ENCODE data around the gene SLC39A11. TPM values are rescaled to one million over a fixed set of nuclear protein-coding genes. Genes with fewer than 3 reads are reported as not detected.

SLC39A11 gene
- total RNA-seq, 1 donor from 2014 or later, result 13.2 TPM

- no peak for DNase-seq (ENCODE audit: low spot score)
- no peak for TF ChIP-seq CTCF (IDR thresholded peaks at IDR 0.05; ENCODE audit: unreplicated experiment)
- H3K36me3 Mint-ChIP-seq (ENCODE audit: low read depth, unreplicated experiment), result no peaks in the 10 kb centered on the region
- H3K4me1 Mint-ChIP-seq (ENCODE audit: unreplicated experiment), result no peaks in the 10 kb centered on the region
- no peak overlapping the region for H3K27ac Mint-ChIP-seq (ENCODE audit: unreplicated experiment)
- H3K4me3 Mint-ChIP-seq (ENCODE audit: unreplicated experiment), result no peak overlapping the region
- no peaks in the 10 kb centered on the region for H3K27me3 Mint-ChIP-seq (ENCODE audit: unreplicated experiment)
- H3K9me3 Mint-ChIP-seq (ENCODE audit: unreplicated experiment), result no peaks in the 10 kb centered on the region
These were observed 409.9 kb downstream of the SLC39A11 start for GRCh38 chr17:72682605-72683004.

- no peak for TF ChIP-seq CTCF (IDR thresholded peaks at IDR 0.05; ENCODE audit: unreplicated experiment)
- no peak overlapping the region for H3K4me3 Mint-ChIP-seq (ENCODE audit: unreplicated experiment)
These were observed 410.6 kb downstream of the SLC39A11 start for GRCh38 chr17:72681844-72682243.

GRCh38 chr17:72677714-72678390 is 414.6 kb downstream of the SLC39A11 start:
- no peak for TF ChIP-seq CTCF (IDR thresholded peaks at IDR 0.05; ENCODE audit: unreplicated experiment)
- H3K36me3 Mint-ChIP-seq (ENCODE audit: low read depth, unreplicated experiment), result no peaks in the 10 kb centered on the region
- no peaks in the 10 kb centered on the region for H3K4me1 Mint-ChIP-seq (ENCODE audit: unreplicated experiment)
- no peaks in the 10 kb centered on the region for H3K9me3 Mint-ChIP-seq (ENCODE audit: unreplicated experiment)
- no peak overlapping the region for H3K4me3 Mint-ChIP-seq (ENCODE audit: unreplicated experiment)
- no peaks in the 10 kb centered on the region for H3K27me3 Mint-ChIP-seq (ENCODE audit: unreplicated experiment)
- no peak for DNase-seq (ENCODE audit: low spot score)
- H3K27ac Mint-ChIP-seq (ENCODE audit: unreplicated experiment), result no peak overlapping the region

More at GRCh38 chr17:72681844-72682243, 410.6 kb downstream of the SLC39A11 start:
- no peak for DNase-seq (ENCODE audit: low spot score)
- Mint-ChIP-seq H3K9me3 (ENCODE audit: unreplicated experiment) (no peaks in the 10 kb centered on the region), H3K27me3 (ENCODE audit: unreplicated experiment) (no peaks in the 10 kb centered on the region), H3K27ac (ENCODE audit: unreplicated experiment) (no peak overlapping the region), H3K4me1 (ENCODE audit: unreplicated experiment) (no peaks in the 10 kb centered on the region), H3K36me3 (ENCODE audit: low read depth, unreplicated experiment) (no peaks in the 10 kb centered on the region)

GRCh38 chr17:72677108-72677507 is 415.4 kb downstream of the SLC39A11 start:
- no peaks in the 10 kb centered on the region for H3K4me1 Mint-ChIP-seq (ENCODE audit: unreplicated experiment)
- no peak overlapping the region for H3K4me3 Mint-ChIP-seq (ENCODE audit: unreplicated experiment)
- H3K36me3 Mint-ChIP-seq (ENCODE audit: low read depth, unreplicated experiment), result no peaks in the 10 kb centered on the region
- DNase-seq (ENCODE audit: low spot score), result no peak
- no peak for TF ChIP-seq CTCF (IDR thresholded peaks at IDR 0.05; ENCODE audit: unreplicated experiment)
- H3K27me3 Mint-ChIP-seq (ENCODE audit: unreplicated experiment), result no peaks in the 10 kb centered on the region
- no peaks in the 10 kb centered on the region for H3K9me3 Mint-ChIP-seq (ENCODE audit: unreplicated experiment)
- no peak overlapping the region for H3K27ac Mint-ChIP-seq (ENCODE audit: unreplicated experiment)

GRCh38 chr17:72672729-72673128 is 419.8 kb downstream of the SLC39A11 start:
- Mint-ChIP-seq H3K4me1 (ENCODE audit: unreplicated experiment) (no peaks in the 10 kb centered on the region), H3K27me3 (ENCODE audit: unreplicated experiment) (no peaks in the 10 kb centered on the region), H3K27ac (ENCODE audit: unreplicated experiment) (no peak overlapping the region), H3K36me3 (ENCODE audit: low read depth, unreplicated experiment) (no peaks in the 10 kb centered on the region), H3K9me3 (ENCODE audit: unreplicated experiment) (no peaks in the 10 kb centered on the region), H3K4me3 (ENCODE audit: unreplicated experiment) (no peak overlapping the region)
- TF ChIP-seq CTCF (IDR thresholded peaks at IDR 0.05; ENCODE audit: unreplicated experiment), result no peak
- DNase-seq (ENCODE audit: low spot score), result no peak
